Smooth muscle cell (in vitro differentiated cells): ENCODE results near the gene LHPP. TPM values are rescaled to one million over a fixed set of nuclear protein-coding genes. Genes with fewer than 3 reads are reported as not detected.

Source experiments
- DNase-seq: peaks from one replicate; lab custom pipeline; 2025; ENCODE audit not compliant: unreplicated experiment; lab: John Stamatoyannopoulos, UW
- H2AFZ ChIP-seq: fragments of 200-600 bp; sonication (generic); 2 replicates; pipeline ENCODE4 v1.6.0; 2016; ENCODE audit warnings: antibody characterized with exemption, low read depth, mild to moderate bottlenecking
- H3F3A ChIP-seq: fragments of 200-600 bp; sonication (generic); 2 replicates; pipeline ENCODE4 v1.6.0; 2017; ENCODE audit warnings: antibody characterized with exemption, low read depth
- H3K27ac ChIP-seq: fragments of 200-600 bp; sonication (generic); 2 replicates; pipeline ENCODE4 v1.5.1; 2016; ENCODE audit warnings: low read depth, mild to moderate bottlenecking
- H3K27me3 ChIP-seq: fragments of 200-600 bp; sonication (generic); 2 replicates; pipeline ENCODE4 v1.6.1; 2016; ENCODE audit warnings: low read depth, mild to moderate bottlenecking
- H3K36me3 ChIP-seq: fragments of 200-600 bp; sonication (generic); 2 replicates; pipeline ENCODE4 v1.5.1; 2016; ENCODE audit warnings: low read depth
- H3K4me1 ChIP-seq: fragments of 200-600 bp; sonication (generic); 2 replicates; pipeline ENCODE4 v1.5.1; 2016; ENCODE audit warnings: low read depth
- H3K4me2 ChIP-seq: fragments of 200-600 bp; sonication (generic); 2 replicates; pipeline ENCODE4 v1.6.0; 2016; ENCODE audit warnings: mild to moderate bottlenecking
- H3K4me3 ChIP-seq: fragments of 200-600 bp; sonication (generic); 2 replicates; pipeline ENCODE4 v1.5.1; 2016; ENCODE audit warnings: mild to moderate bottlenecking
- H3K79me2 ChIP-seq: fragments of 200-600 bp; sonication (generic); 2 replicates; pipeline ENCODE4 v1.6.0; 2016; ENCODE audit warnings: low read depth, mild to moderate bottlenecking
- H3K9ac ChIP-seq: fragments of 200-600 bp; sonication (generic); 2 replicates; pipeline ENCODE4 v1.6.0; 2016; ENCODE audit warnings: low read depth
- H3K9me3 ChIP-seq: fragments of 200-600 bp; sonication (generic); replicated peaks from 2 replicates; pipeline ENCODE4 v1.5.1; 2016; ENCODE audit warnings: low read depth
- H4K20me1 ChIP-seq: fragments of 200-600 bp; sonication (generic); 2 replicates; pipeline ENCODE4 v1.6.0; 2016; ENCODE audit warnings: low read depth
- CTCF ChIP-seq: fragments of 200-600 bp; sonication (generic); IDR thresholded peaks from 2 replicates; pipeline ENCODE4 v1.5.1; 2017; ENCODE audit warnings: borderline replicate concordance, mild to moderate bottlenecking, antibody characterized with exemption; ENCODE audit not compliant: insufficient read depth, poor library complexity, severe bottlenecking
- WGBS: methylation state at CpG from one replicate; pipeline ENCODE4 v1.1.7; 2016; ENCODE audit warnings: low lambda C conversion rate; 5-methylcytosine and 5-hydroxymethylcytosine counted together
- polyA plus RNA-seq: library from polyadenylated mRNA; unstranded; fragments of >200 nt; fragmentation: Nextera tagmentation; extraction: Ambion mirVana; gene quantifications from 2 replicates; pipeline ENCODE4 v1.2.1, GENCODE V29; 2016
- total RNA-seq: library from RNA; depleted of rRNA; stranded (reverse); fragments of >200 nt; gene quantifications from 2 replicates; pipeline ENCODE4 v1.2.3, GENCODE V29; 2014

LHPP gene
- total and polyA plus RNA-seq, 2 experiments from 2014 or later = 7.6 to 14.0 TPM

- no peak for DNase-seq
- no peaks in the 10 kb centered on the region for H3F3A ChIP-seq
- no peak for TF ChIP-seq CTCF
- no peak overlapping the region for H3K27ac ChIP-seq
- H3K4me2 ChIP-seq = no peak overlapping the region
- no peak overlapping the region for H3K9ac ChIP-seq
- H3K36me3 ChIP-seq = no peaks in the 10 kb centered on the region
- H3K79me2 ChIP-seq = no peaks in the 10 kb centered on the region
- no peaks in the 10 kb centered on the region for H4K20me1 ChIP-seq
- WGBS = 95% methylated on average over 18 of the region's 18 CpGs
- H3K4me1 ChIP-seq = peaks cover 4% of the 10 kb centered on the region
- no peaks in the 10 kb centered on the region for H3K27me3 ChIP-seq
- no peak overlapping the region for H2AFZ ChIP-seq
- no peak overlapping the region for H3K4me3 ChIP-seq
- no peaks in the 10 kb centered on the region for H3K9me3 ChIP-seq
These were observed 75.6 kb downstream of the LHPP start for GRCh38 chr10:124537166-124537725.

GRCh38 chr10:124537891-124538290 is 76.3 kb downstream of the LHPP start:
- H3K27ac ChIP-seq = no peak overlapping the region
- 82% methylated on average over 10 of the region's 13 CpGs for WGBS

GRCh38 chr10:124538706-124539105 is 77.1 kb downstream of the LHPP start:
- WGBS = 86% methylated on average over 6 of the region's 6 CpGs
- H3K9me3 ChIP-seq = no peaks in the 10 kb centered on the region
- H3K4me1 ChIP-seq = peaks cover 4% of the 10 kb centered on the region
- no peak for DNase-seq
- no peak for TF ChIP-seq CTCF
- H3K79me2 ChIP-seq = no peaks in the 10 kb centered on the region
- H3K9ac ChIP-seq = no peak overlapping the region
- no peaks in the 10 kb centered on the region for H3K36me3 ChIP-seq
- H3F3A ChIP-seq = no peaks in the 10 kb centered on the region
- H3K27ac ChIP-seq = no peak overlapping the region
- H4K20me1 ChIP-seq = no peaks in the 10 kb centered on the region
- H3K27me3 ChIP-seq = no peaks in the 10 kb centered on the region
- no peak overlapping the region for H3K4me3 ChIP-seq
- no peak overlapping the region for H3K4me2 ChIP-seq
- H2AFZ ChIP-seq = no peak overlapping the region

More at GRCh38 chr10:124537891-124538290, 76.3 kb downstream of the LHPP start:
- no peak for TF ChIP-seq CTCF
- Histone ChIP-seq H3K27me3 (no peaks in the 10 kb centered on the region), H3K79me2 (no peaks in the 10 kb centered on the region), H3F3A (no peaks in the 10 kb centered on the region), H2AFZ (no peak overlapping the region), H3K36me3 (no peaks in the 10 kb centered on the region), H3K9me3 (no peaks in the 10 kb centered on the region), H3K4me3 (no peak overlapping the region), H4K20me1 (no peaks in the 10 kb centered on the region), H3K4me2 (no peak overlapping the region), H3K4me1 (peaks cover 4% of the 10 kb centered on the region), H3K9ac (no peak overlapping the region)
- DNase-seq = no peak

DNA sequence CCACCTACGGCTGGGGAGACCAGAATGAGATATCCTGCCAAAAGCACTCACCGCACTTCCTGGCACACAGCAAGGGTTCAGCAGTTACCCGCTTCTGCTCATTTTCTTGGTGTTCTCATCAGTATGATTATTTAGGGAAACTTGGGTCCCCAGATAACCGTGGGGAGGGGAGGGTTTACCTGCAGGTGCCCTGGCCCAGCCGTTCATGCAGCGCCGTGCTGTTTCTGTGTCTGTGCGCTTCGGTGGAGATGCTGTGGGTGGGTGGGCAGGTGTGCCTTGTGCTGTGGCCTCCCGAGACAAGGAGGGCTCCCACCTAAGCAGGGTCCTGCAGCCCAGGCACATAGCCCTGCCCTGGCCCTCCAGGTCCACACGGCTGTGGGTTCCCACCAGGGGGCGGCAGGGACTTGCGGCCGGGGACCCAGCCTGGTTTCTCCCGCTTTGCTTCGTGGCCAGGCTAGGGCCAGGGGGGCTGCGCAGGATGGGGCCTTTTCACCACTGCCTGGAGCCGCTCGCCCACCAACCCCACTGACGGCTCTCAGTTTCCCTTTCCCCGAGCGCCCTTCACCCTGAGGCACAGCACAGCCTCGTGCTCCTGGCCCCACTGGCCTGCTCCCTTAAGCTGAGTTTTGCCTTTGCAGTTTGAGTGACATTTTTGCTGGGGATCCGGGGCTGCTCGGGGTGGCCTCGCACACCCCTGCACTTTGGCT is 78.5 kb downstream of the LHPP start:
- H3K9me3 ChIP-seq = no peaks in the 10 kb centered on the region
- H3F3A ChIP-seq = no peaks in the 10 kb centered on the region
- peak; percentile 49 for TF ChIP-seq CTCF
- no peaks in the 10 kb centered on the region for H3K27me3 ChIP-seq
- H3K4me1 ChIP-seq = peaks cover 4% of the 10 kb centered on the region
- no peak overlapping the region for H3K4me2 ChIP-seq
- H3K4me3 ChIP-seq = no peak overlapping the region
- H3K79me2 ChIP-seq = no peaks in the 10 kb centered on the region
- no peak overlapping the region for H3K27ac ChIP-seq
- H3K36me3 ChIP-seq = no peaks in the 10 kb centered on the region
- peak; percentile 11 for DNase-seq
- 76% methylated on average over 26 of the region's 26 CpGs for WGBS
- H4K20me1 ChIP-seq = no peaks in the 10 kb centered on the region
- no peak overlapping the region for H2AFZ ChIP-seq
- no peak overlapping the region for H3K9ac ChIP-seq
